NCI-H187 (cell line): ENCODE measurements around the gene TAPBP.
"Not testable (repeated sequence)": the region's sequence is repeated elsewhere in the genome, so short reads cannot be mapped to it uniquely, and the experiment has no call there.

Experiments
- DNase-seq, 2 experiments: peaks; one replicate each; lab custom pipeline; 2025; lab: John Stamatoyannopoulos, UW

TAPBP gene

DNA sequence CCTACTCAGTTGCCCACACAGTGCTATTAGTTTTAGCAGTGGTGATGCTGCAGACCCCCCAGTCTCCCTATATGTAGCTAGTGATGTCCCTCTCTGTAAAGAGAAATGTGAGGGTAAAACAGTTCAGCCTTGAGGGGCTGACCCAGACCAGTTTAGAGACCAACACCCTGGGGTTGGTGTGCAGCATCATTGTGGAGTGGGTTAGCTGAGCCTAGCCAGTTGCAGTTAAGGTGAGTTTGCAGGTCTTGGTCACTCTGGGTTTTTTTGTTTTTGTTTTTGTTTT is 37.4 kb downstream of the TAPBP start:
- DNase-seq: no peak

- not testable (repeated sequence) for DNase-seq
These were observed 37.9 kb downstream of the TAPBP start for GRCh38 chr6:33275795-33276580.

DNA sequence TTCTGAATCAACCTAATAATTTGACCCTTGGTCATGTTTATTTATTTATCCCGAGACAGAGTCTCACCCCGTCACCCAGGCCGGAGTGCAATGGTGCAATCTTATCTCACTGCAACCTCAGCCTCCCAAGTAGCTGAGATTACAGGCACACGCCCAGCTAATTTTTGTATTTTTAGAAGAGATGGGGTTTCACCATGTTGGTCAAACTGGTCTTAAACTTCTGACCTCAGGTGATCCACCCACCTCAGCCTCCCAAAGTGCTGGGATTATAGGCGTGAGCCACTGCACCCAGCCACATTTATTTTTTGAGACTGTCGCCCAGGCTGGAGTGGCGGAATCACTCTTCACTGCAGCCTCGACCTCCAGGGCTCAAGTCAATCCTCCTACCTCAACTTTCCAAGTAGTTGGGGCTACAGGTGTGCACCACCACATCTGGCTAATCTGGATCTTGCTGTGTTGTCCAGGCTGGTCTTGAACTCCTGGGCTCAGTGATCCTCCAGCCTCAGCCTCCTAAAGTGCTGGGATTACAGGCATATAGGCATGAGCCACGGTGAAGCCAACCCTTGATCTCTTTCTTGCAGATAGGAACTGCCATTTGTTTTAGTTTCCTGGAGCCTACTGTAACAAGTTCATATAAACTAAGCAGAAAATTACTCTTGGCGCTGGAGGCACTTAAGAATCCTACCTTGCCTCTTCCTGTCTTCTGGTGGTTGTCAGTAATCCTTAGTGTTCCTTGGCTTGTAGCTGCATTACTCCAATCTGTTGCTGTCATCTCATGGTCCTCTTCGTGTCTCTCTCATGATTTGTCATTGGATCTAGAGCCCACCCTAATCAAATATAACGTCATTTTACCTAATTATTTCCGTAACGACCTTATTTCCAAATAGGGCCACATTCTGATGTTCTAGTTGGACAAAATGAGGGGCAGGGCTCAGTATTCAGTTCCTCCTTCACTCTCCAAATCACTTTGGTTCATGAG is 39.7 kb downstream of the TAPBP start:
- no peak for DNase-seq

GRCh38 chr6:33273129-33273923 is 40.6 kb downstream of the TAPBP start:
- DNase-seq: no peak

DNA sequence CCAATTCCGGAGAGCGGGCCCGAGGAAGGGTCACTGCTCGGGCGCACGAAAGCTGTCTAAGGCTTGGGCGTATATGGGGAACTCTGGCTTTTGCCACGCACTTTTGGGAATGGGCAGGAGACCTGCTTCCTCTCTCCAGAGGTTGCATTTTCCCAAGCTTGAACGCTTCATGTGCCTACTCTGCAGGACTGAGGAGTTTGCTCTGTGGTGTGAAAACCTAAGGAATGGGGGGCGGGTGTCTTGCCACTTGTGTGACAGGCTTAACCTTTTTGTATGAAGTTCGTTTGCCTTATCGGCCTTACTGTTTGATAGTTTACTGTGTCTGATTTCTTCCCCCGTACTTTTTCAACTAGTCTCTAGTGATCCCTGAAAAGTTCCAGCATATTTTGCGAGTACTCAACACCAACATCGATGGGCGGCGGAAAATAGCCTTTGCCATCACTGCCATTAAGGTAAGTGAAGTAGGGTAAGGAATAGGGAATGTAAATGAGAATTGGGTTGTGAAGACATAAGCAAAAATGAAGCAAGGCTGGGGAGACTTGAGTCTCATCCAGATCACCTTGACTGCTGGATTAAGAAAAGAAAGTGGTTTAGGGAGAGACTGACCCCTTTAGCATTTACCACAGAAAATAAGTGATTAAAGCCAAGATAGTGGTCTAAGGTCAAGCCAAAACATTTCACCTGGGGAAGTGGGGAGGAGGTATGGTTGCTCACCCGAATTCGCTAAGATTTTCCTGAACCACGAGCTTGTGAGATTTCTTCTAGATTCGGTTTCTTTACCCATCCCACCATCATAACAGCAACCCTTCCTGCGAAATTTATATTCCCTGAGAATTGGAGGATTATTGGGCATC is 41.4 kb downstream of the TAPBP start:
- no peak for DNase-seq

- peak; percentile 92 to 97 for DNase-seq
These were observed 42.2 kb downstream of the TAPBP start, which contains the start of the genes RPS18 and VPS52 for GRCh38 chr6:33271468-33272274. Gene RPS18, plus strand, starts transcription at chr6:33272075. Its CDS starts 45 bp downstream, at chr6:33272120. Gene VPS52, minus strand, starts transcription at chr6:33271876. Its CDS starts 201 bp downstream, at chr6:33271675.

DNA sequence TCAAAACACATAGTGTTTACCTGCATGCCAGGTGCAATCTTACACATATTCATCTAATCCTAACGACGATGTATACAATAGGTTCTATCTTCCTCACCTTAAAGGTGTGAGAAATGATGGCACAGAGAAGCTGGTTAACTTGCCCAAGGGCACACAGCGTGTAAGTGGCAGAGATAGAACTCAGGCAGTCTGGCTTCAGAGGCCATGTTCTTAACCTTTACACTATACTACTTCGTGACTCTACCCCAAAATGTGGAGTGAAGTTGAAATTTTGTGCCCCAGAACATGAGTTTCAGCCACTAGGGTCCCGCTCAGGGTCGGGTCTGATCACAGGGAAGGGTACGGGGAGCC is 42.8 kb downstream of the TAPBP start:
- DNase-seq: no peak

GRCh38 chr6:33264015-33264414 is 49.9 kb downstream of the TAPBP start:
- no peak for DNase-seq

DNA sequence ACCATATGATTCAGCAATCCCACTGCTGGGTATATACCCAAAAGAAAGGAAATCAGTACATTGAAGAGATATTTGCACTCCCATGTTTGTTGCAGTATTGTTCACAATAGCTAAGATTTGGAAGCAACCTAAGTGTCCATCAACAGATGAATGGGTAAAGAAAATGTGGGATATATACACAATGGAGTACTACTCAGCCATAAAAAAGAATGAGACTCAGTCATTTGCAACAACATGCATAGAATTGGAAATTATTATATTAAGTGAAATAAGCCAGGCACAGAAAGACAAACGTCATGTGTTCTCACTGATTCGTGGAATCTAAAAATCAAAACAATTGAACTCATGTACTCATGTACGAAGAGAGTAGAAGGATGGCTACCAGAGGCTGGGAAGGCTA is 51.4 kb downstream of the TAPBP start:
- not testable (repeated sequence) for DNase-seq

DNA sequence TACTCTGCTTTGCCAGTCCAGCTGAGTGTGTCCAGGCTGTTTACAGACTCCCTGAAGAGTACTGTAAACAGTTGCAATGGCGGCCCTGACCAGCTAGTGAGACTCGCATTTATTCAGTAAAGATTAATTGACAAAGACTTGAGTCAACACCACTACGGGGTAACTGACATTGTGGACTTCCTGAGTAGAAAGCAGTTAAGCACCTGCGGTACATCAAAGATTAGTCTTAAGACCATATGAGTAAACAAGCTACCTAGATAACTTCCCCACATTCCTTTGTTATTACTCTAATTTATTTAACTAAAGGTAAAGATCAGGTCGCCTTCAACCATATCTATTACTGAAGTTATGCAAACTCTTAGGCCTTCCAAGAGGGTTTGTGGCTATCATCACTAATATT is 54.8 kb downstream of the TAPBP start:
- DNase-seq: no peak

GRCh38 chr6:33254591-33254990 is 59.3 kb downstream of the TAPBP start:
- DNase-seq: no peak

DNA sequence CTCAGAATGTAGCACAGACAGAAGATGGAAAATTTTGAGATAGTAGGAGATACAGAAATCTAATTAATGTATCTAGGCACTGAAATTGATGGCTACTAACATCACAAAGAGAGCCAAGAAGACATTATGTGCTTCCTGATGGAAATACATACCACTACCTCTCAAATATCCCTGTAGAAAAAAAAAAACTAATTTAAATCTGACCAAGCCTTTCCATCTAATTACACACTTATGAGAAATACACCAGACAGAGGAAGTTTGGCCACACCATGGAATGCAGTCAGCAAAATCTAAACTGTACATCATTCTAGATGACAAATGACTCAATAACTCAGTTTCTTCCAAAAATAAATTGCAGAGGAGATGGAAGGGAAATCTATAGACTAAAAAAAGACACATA is 61.1 kb downstream of the TAPBP start:
- DNase-seq: no peak

DNA sequence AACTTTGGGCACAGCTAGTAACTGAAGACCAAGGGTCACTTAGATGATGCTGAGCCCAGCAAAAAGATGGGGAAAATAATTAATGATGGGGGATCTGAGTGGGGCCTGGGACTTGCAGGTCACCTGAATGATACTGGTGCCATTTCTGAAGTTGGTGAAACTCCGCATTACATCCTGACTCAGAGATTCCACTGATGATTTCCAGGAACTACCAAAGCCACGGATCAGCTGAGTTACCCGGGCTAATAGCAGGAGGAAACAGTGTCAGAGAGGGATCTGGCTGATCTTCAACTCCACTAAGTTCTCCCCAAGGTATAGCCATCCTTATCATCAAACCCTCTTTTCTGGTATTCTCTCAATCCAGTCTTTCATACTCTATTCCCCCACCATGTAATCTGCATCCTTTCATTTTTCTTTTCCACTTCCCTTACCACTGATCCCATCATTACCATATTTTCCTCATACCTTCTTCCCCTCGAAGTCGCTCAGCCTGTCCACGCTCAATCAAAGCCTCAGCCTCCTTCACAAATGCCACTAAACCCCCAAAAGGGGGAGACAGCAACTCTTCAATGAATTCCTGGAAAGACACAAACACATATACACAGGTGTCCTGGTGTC is 62.4 kb downstream of the TAPBP start:
- no peak for DNase-seq

- DNase-seq: no peak
These were observed 63.1 kb downstream of the TAPBP start for GRCh38 chr6:33250731-33251130.

DNA sequence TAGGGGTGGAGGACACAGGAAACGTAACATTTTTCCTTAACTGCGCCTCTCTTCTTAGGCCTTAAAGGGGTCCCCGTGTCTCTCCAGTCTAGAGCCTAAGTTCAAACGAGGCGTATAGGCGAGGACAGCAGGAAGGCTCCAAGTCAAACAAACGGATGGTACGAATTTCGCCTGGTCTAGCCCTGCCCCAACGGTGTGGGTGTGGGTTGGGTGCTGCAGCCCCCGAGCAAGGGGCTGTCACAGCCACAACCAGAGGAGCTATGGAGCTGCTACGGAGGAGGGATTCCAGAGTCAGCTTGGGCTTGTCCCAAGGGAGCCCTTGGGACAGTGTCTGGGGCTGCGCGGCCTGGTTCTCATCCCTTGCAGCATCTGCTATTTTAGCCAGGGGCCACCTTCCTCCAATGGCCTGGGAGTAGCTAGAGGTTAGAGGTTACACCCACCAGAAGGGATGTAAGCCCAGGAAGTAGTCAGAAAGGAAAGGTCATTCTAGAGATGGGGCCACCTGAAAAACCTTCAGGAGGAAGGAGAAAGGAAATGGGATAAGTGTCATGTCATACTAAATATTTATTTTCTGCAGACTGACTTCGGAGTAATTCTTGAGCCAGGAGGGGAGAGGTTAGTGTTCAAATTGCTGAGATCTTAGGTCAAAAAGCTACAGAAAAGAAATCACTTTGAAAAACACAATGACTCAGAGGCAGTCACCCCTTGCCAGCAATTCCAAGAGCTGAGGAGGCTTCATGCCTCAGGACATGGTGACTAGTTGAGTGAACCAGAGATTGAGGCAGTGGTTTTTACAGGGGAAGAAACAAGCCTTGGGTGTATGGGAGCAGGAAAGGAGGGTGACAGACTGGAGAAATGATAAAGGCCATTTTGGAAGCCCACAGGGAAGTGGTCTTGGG is 63.9 kb downstream of the TAPBP start:
- no peak for DNase-seq
